RCC 7860 (cell line): ENCODE results near the gene HMG20A.

Source experiments
- DNase-seq: peaks from one replicate; pipeline ENCODE4 v3.0.0-alpha.2; 2015; ENCODE audit warnings: low spot score
- FAIRE-seq: peaks from 2 replicates; lab custom pipeline; 2012; peaks lifted over from hg19 to GRCh38; lab: Jason Lieb, UNC

HMG20A gene

GRCh38 chr15:77532067-77532710, 111.5 kb downstream of the HMG20A start:
- FAIRE-seq, result no peak

GRCh38 chr15:77532846-77533245, 112.2 kb downstream of the HMG20A start:
- DNase-seq (no peak), FAIRE-seq (no peak)

More at GRCh38 chr15:77532067-77532710, 111.5 kb downstream of the HMG20A start:
- no peak for DNase-seq

GRCh38 chr15:77533578-77534430, 113.1 kb downstream of the HMG20A start:
- FAIRE-seq (no peak), DNase-seq (no peak)
